ENCODE measurements around the gene VILL.
"Not testable (repeated sequence)": the region's sequence is repeated elsewhere in the genome, so short reads cannot be mapped to it uniquely, and the experiment has no call there.

VILL gene

GRCh38 chr3:37963635-37964034 lies 27.0 kb upstream of the VILL start:
- no peak for DNase-seq (ENCODE audit: low read depth)

DNA sequence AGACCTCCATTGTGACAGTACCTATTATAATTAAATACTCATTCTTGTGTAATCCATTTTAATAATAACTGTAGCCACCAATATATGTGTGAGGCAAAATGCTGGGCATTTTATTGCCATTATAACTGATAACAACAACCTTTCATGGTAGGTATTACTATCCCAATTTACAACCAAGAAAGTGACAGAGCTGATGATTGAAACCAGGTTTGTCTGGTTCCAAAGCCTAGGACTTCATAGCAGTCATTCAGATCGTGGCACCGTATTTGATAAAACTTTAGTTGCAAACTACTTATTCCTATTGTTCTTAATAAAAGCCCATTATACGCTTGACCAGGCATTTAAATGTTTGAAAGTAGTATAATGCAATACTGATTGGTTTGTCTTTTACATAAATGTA lies 26.4 kb upstream of the VILL start:
- no peak for DNase-seq (ENCODE audit: low read depth)

- DNase-seq (ENCODE audit: low read depth), result no peak
Measured at GRCh38 chr3:37964716-37965115, 25.9 kb upstream of the VILL start.

DNA sequence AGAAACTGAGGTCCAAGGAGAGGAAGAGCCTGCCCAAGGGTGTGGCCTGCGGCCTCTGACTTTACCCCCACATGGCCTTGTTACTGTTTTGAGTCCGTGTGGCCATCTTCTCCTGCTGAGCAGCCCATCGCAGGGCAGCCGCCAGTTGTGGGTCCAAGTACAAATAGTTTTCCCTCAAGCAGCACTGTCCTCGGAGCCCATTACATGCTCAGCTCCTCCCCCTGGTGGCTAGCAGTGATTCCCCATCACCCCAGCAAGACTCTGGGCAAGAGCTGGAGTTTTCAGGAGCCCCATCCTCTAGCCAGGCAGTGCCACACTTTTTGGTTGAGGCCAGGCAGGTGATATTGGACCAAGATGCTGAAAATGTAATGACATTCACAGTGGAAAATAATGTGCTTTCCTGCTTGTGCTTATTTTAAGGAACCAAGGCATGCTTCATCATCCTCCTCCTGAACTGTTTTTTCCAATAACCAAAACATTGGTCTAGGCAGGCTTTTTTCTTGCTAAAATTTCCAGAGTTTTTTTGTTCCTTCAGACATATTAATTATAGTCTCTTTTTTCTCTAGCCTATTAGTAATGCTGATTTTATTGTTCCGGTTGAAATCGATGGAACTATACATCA lies 23.2 kb upstream of the VILL start:
- DNase-seq (ENCODE audit: low read depth), result peak; percentile 55

DNA sequence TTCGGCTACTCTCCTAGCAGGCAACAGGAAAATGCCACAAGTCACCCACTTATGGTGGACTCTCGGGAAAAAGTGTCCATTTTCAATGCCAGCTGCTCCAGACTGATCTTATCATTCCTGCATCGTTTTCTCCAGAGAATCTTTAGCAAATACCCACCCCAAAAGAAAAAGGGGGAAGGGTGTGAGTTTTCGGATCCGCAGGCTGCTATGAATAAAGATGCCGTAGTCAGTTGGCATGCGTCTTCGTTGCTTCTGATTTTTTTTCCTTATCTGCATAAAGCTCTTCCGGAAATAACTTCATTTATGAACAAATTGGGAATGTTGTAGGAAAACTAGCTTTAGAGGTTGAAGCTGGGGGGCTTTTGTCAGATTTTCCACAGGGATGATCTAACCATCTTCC lies 22.4 kb upstream of the VILL start:
- no peak for DNase-seq (ENCODE audit: low read depth)

- no peak for DNase-seq (ENCODE audit: low read depth)
Measured at GRCh38 chr3:37968813-37969595, 21.6 kb upstream of the VILL start.

DNA sequence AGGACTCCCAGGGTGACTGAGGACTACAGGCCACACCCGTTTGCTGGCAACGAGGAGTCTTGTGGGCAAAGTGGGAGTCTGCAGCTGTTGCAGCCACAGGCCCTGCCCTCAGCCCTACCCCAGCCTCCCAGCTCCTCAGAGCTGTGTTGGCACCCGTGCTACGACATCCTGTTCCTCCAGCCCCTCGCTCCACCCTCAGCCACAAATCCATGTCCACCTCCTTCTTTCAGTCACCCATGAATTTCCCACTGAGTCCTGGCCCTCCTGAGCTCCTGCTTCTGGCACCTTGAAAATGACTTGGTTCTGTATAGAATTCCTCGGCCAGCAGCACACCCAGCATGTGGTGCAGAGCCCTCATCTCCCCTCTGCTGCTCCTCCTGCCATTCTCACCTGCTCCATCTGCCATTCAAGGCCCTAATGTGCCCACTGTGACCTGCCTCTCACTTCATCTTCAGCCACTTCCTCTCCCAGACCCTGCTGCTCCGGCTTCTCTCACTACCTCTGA lies 20.9 kb upstream of the VILL start:
- DNase-seq (ENCODE audit: low read depth), result no peak

DNA sequence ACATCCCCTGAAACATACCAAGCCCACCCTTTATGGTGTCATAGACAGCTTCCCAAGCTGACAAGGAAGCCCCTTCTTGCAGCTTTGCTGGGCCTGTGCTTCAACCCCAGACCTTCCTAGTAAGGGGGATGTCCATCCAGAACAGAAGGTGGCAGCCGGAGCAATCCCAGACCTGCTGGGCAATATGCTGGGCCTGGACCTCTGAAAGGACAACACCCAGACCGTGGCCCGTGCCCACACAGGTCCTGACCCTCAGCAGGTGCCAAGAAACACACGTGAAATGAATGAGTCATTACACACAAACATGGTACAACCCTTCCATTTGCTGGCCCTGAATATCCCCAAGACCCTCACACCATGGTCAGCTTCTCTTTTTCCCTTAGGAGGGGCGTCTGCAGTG lies 19.8 kb upstream of the VILL start:
- DNase-seq (ENCODE audit: low read depth), result no peak

DNA sequence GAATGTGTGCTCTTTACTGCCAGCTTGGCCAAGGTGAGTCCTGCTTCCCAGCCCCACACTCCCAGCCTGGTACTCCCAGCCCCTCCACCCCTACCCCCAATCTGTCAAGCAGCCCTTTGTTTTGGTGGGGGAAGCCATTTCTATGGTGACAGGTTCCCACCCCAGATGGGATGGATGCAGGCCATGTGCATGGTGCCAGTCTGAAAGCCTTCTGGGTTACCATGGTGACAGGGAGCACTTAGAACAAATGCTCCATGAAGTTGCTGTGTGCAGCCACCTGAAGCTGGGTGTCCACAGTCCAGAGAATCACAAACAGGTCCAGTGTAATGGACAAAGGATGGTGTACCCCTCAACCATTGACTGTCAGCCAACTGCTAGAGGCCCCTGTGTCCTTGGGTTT lies 19.1 kb upstream of the VILL start:
- no peak for DNase-seq (ENCODE audit: low read depth)

DNA sequence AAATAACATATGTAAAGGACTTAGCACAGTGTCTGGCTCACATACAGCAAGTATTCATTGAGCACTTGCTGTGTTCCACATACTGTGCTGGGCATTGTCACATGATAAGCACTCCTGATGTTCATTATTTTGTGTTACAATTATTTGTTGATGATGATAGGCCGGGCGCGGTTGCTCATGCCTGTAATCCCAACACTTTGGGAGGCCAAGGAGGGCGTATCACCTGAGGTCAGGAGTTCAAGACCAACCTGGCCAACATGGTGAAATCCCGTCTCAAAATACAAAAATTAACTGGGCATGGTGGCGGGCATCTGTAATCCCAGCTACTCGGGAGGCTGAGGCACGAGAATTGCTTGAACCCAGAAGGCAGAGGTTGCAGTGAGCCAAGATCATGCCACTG lies 18.5 kb upstream of the VILL start:
- DNase-seq (ENCODE audit: low read depth), result not testable (repeated sequence)

DNA sequence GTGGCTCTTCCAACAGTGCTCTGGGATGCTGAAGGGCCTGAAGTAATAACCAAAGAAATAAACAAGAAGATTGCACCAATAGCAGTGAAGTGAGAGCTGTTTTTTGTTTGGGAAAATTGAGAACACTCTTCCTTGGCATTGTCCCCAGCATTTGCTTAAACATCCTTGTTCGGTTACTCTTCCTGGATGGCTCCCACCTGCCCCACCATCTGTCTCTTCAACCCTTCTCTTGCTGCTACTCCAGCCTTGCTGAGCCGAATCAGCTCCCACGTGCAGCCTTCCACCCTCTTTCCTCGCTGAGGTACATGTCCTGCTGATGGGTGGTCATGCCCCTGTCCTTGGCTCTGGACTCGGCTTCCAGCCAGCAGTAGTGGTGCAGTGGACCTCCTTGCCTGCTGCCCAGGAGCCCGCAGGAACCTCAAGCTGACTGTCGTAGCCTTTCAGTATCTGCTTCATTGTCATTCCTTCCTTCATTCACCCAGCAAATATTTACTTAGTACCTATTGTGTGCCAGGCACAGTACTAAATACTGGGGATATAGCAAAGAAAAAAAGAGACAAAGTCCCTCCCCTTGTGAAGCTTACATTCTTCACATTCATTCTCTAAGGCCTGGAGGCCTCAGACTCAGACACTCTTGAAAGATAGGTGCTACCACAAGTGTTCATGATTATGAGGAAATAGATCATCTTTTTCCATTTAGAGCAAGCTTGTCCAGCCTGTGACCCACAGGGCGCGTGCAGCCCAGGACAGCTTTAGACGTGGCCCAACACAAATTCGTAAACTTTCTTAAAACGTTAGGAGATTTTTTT lies 17.1 kb upstream of the VILL start:
- no peak for DNase-seq (ENCODE audit: low read depth)

DNA sequence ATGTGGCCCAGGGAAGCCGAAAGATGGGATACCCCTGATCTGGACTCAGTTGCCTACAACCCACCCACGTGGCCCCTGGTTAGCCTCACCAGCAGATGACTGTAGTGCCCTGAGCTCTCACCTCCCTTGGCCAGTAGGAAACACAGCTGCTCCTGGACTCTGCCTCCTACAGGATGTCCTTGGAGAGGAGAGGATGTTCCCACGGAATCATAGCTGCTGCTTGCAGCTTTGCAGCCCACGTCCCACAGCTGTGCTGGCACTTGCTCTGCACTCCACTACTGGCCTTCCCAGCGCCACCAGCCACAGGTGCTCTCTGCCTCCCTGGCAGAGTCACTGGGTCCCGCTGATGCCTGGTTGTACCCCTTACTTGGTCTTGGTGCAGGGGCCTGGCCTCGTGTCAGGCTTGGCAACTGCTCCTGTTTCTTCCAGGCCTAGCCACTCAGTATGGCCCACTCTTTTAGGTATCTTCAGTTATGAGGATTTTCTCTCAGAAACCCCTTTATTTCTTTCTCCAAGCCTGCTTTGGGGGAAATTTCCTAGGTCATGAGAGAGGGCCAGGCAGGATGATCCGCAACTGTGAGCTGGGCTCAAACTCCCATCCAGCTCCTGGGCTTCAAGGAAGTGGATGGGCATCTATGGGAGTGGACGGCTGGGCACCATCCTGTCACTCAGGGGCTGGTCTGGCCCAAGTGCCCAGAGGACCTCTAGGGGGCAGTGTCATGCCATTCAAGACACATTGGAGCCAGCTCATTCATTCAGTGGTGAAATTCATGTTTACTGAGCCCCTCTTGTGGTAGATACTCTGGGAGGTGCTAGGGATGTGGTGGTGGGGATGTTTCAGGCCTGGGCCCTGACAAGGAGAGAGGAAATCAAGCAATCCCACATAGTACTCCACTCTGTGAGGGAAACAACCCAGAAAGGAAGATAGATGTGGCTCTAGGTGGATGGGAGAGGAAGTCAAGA lies 16.2 kb upstream of the VILL start:
- DNase-seq (ENCODE audit: low read depth), result no peak

DNA sequence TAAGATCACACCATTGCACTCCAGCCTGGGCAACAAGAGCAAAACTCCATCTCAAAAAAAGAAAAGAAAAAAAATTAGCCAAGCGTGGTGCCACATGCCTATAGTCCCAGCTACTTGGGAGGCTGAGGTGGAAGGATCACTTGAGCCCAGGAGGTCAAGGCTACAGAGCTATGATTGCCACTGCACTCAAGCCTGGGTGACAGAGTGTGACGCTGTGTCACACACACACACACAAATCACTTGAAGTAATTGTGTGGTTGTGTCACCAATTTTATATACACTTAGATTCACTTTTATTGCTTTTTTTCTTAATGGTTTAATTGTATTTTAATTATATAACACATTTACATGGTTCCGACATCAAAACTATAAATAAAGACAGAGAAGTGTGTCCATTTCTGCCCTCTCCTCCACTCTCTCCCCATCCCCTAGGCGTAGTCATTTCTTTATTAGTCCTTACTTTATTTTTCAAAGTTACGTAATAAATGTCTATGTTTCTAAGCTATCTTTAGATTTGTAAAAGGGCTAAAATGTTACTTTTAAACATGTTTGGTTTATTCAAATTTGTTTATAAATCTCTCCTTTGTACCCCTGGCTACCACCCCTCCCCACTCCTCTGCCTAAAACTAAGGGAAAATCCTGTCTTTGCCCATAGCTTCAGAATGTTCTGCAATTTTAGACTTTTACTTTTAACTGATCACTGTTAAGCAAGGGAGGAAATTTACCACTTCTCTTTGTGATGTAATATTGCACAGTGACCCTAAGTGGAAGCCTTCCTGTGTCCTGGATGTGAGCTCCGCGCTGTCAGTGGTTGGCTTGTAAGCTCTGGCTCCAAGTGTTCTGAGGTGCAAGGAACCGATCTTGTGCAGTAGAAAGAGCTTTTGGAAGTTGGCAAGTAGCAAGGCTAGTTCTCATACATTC lies 10.8 kb upstream of the VILL start:
- no peak for DNase-seq (ENCODE audit: low read depth)

DNA sequence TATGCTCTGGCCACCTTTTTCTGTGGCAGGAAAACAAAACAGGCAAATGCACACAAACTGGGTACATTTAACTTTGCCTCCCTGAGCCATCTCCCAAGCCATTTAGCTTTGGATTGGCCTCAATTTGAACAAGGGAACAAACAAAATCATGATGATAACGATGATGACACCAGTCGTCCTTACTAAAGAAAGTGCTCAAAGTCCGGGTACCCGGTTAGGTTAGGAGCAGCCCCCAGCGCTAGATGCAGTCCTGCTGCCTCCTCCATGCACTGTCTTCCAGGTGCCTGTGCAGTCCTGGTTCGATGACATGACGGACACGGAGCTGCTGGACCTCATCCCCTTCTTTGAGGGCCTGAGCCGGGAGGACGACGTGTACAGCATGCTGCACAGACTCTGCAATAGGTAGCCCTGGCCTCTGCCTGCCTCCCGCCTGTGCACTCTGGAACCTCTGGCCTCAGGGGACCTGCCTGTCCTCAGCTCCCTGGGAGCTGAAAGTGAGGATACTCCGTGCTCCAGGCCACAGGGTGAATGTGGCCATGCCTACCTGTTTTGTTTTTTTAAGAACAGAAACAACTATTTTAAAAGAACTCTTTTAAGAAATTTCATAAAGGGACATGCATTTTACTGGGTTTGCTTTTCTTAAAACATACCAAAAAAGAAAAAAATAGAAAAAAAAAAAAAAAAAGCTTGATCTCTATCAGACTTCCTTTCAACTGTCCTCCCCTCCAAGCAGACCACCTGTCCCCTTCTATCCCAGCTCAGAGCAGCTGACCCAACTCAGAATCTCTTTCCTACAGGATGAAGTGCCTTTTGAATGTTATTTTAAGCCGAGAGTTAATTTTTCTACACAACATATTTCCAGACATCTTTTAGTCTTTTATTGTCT lies 9.9 kb upstream of the VILL start:
- no peak for DNase-seq (ENCODE audit: low read depth)

DNA sequence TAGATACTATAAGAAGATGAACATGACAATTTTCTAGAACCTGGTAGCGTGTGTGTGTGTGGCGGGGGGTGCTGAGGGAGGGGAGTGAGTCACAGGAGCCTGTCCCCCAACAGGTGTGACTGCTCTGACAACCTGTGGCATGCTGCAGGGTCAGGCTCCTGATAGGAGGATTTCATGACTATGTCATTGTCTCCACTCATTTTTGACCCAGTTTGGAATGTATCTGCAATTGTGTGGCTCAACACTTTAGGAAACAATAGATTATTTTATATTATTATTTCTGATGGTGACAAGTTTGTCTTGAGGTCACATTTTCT lies 9.3 kb upstream of the VILL start:
- no peak for DNase-seq (ENCODE audit: low read depth)

DNA sequence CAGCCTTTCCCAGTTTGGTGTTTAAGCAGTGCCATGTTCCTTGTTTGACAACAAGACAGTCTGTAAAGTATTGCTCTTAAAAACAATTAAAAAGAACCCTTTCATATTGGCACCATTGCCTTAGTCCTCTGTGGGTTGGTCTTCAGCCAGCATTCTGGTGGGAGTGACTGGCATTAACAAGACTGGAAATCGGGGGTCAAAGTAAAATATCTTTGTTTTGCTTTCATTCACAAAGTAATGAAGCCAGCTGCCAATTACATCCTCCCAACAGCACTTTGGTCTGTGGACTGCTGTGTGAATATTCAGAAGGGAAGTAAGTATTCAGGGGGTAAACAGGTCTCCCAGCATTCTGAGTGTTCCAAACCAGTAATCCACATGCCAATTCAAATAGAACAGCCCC lies 8.3 kb upstream of the VILL start:
- no peak for DNase-seq (ENCODE audit: low read depth)

DNA sequence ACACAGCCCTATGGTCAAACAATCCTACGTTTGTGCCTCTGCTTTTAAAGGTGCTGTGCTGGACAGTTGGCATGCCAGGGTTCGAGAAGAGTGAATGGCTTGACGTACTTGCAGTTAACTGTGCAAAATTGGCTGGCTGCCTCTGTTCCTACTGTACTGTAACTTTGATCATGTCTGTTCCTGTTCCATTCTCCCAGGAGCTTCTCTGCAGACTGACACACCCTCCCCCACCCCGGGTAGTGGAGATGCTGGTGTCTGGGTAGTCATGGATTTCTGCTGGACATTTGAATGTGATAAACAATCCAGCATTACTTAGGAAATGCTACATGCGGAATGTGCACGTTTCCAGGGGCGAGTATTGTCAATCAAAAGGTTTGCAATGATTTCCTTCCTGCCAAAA lies 6.5 kb upstream of the VILL start:
- no peak for DNase-seq (ENCODE audit: low read depth)

- no peak for DNase-seq (ENCODE audit: low read depth)
Measured at GRCh38 chr3:37984596-37984995, 6.0 kb upstream of the VILL start.

- no peak for DNase-seq (ENCODE audit: low read depth)
Measured at GRCh38 chr3:37985637-37986320, 4.8 kb upstream of the VILL start.

Data from CMK (cell line).